Fibroblast of peridontal ligament (primary cell): Measurements from ENCODE around the gene ZBTB40.

Experiments
- DNase-seq: peaks from one replicate; pipeline ENCODE4 v3.0.0-alpha.2; 2010; ENCODE audit errors: extremely low read depth

The ZBTB40 gene

GRCh38 chr1:22562584-22563583 is 111.2 kb downstream of the ZBTB40 start, which contains the start of gene EPHA8:
Gene EPHA8 (plus strand): TSS chr1:22563489. CDS start chr1:22563636, 147 bp downstream.
- no peak for DNase-seq

- no peak for DNase-seq
Observed at GRCh38 chr1:22563671-22564602, 112.3 kb downstream of the ZBTB40 start.

- DNase-seq = no peak
Observed at GRCh38 chr1:22566161-22566560, 114.5 kb downstream of the ZBTB40 start.

- no peak for DNase-seq
Observed at GRCh38 chr1:22567197-22567596, 115.5 kb downstream of the ZBTB40 start.

- no peak for DNase-seq
Observed at GRCh38 chr1:22567994-22568393, 116.3 kb downstream of the ZBTB40 start.

GRCh38 chr1:22569269-22569668 is 117.6 kb downstream of the ZBTB40 start:
- DNase-seq = no peak

GRCh38 chr1:22570140-22570909 is 118.7 kb downstream of the ZBTB40 start:
- DNase-seq = no peak

GRCh38 chr1:22572818-22573217 is 121.2 kb downstream of the ZBTB40 start:
- DNase-seq = no peak

- no peak for DNase-seq
Observed at GRCh38 chr1:22573237-22573636, 121.6 kb downstream of the ZBTB40 start.

- no peak for DNase-seq
Observed at GRCh38 chr1:22575532-22576149, 124.0 kb downstream of the ZBTB40 start.

GRCh38 chr1:22576150-22576544 is 124.5 kb downstream of the ZBTB40 start:
- DNase-seq = no peak

GRCh38 chr1:22576617-22577016 is 125.0 kb downstream of the ZBTB40 start:
- no peak for DNase-seq

GRCh38 chr1:22578732-22579361 is 127.2 kb downstream of the ZBTB40 start:
- DNase-seq = no peak

GRCh38 chr1:22579541-22580155 is 128.0 kb downstream of the ZBTB40 start:
- no peak for DNase-seq
